Activated CD4-positive, alpha-beta T cell treated with anti-CD3 and anti-CD28 coated beads, Interleukin-2, amount 50 U/mL, for 1 hour (primary cell): ENCODE data around the gene EPX.
A peak's percentile ranks its signal among the peaks of the same experiment; 100 is the strongest.
"Not testable (repeated sequence)": the region's sequence is repeated elsewhere in the genome, so short reads cannot be mapped to it uniquely, and the experiment has no call there.

Experiments
- DNase-seq: peaks from one replicate; pipeline ENCODE4 v3.0.0-alpha.2; 2020

The EPX gene

DNA sequence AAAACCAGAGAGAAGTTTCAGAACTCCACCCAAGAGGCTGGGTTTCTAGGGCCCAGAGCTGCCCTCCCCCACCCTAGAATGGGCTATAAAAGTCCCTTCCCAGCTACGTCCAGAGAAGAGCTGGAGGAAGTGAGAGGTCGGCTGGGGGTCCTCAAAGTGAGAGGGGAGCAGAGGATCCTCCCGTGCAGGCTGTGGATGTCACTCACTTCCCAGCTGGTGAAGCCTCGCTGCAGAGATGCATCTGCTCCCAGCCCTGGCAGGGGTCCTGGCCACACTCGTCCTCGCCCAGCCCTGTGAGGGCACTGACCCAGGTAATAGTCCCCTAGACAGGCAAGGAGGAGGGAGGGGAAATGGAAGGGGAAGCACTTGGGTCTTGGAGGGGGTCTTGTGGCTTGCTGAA lies at the start of gene EPX:
TSS of gene EPX (plus strand) at position 115 of the 400 bp plus-strand sequence. CDS start at position 236, 121 bp downstream.
- DNase-seq = no peak

- DNase-seq = not testable (repeated sequence)
Observed at GRCh38 chr17:58143335-58143734, 49.2 kb upstream of the EPX start.

DNA sequence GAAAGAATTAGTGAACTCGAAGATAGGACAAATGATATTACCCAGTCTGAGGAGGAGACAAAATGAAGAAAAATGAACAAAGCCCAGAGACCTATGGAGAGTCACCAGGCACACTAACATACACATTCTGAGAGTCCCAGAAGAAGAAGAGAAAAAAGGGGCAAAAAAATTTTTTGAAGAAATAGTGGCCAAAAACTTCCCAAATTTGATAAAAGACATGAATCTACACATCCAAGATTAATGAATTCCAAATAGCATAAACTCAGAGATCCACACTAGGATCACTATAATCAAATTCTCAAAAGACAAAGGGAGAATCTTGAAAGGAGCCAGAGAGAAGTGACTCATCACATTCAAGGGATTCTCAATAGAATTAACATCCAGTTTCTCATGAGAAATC lies 47.7 kb upstream of the EPX start:
- DNase-seq = no peak

GRCh38 chr17:58147930-58148434 lies 44.5 kb upstream of the EPX start, which contains the start of gene OR4D1:
TSS of gene OR4D1 (plus strand) at chr17:58148384. CDS start at chr17:58155154, 6,770 bp downstream.
- DNase-seq = no peak

DNA sequence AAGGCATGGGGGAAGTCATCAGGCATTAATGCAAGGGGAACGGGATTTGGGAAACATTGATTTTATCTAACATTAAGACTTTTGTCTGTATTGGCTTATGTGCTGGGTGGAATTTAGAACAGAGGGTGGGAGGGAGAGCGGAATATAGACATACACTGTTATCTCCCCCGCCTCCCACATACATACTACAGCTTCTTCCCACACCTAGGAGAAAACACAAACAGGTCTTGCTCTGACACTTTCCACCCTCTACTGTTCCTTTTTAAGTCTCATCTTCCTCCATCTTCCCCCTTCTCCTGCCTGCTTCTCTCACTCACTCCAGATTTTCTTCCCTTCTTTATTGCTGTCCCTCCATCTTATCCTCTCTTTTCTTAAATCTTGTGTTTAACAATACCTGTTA lies 43.9 kb upstream of the EPX start:
- DNase-seq = no peak

GRCh38 chr17:58150394-58150793 lies 42.1 kb upstream of the EPX start:
- no peak for DNase-seq

DNA sequence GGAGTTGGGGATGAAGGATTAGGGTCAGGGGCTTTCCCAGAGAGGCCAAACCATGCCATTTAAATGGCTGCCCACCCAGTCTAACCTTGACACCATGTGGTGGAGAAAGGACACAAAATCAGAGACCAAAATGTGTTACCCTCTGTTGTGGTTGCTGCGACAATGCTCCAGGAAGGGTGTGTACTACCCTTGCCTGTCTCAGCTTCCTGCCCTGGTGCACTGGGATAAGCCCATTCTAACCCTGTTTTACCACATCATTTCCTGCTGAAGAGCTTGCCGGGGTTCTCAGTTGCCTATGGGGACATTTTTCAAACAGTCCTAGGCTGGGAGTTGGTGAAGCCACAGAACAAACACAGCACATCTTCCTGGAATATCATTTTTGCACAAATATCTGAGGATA lies 39.5 kb upstream of the EPX start:
- DNase-seq = peak; percentile 58

DNA sequence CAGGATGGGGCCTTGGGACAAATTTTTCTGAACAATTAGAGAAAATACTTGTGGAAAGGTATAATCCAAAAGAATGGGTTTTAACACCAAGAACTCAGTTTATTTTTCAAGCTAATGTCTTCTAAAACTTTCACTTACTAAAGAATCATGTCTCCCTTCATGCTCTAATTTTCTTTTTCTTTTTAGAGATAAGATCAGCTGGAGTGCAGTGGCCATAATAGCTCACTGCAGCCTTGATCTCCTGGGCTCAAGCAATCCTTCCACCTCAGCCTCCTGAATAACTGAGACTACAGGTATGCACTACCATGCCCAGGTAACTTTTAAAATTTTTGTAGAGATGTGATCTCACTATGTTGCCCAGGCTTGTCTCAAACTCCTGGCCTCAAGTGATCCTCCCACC lies 38.9 kb upstream of the EPX start:
- DNase-seq = no peak

- DNase-seq = peak; percentile 46
Observed at GRCh38 chr17:58156839-58157803, 35.4 kb upstream of the EPX start.

- no peak for DNase-seq
Observed at GRCh38 chr17:58158181-58158580, 34.3 kb upstream of the EPX start.

GRCh38 chr17:58161566-58161965 lies 31.0 kb upstream of the EPX start:
- DNase-seq = no peak

DNA sequence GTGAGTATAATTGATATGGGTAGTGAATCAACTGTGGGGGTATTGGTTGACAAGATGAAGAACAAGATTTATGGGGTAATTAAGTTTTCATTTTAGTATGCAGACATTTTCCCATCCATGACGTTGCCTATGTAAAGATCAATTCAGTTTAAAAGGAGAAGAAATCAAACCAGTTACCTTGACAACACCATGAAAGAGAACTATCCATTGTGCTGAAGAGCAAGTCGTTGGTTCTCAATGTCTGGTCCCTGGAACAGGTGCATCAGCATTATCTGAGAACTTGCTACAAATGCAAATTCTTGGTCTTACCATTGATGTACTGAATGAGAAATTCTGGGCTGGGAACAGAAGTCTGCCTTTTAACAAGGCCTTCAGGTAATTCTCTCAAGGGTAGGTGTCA lies 26.5 kb upstream of the EPX start:
- no peak for DNase-seq

DNA sequence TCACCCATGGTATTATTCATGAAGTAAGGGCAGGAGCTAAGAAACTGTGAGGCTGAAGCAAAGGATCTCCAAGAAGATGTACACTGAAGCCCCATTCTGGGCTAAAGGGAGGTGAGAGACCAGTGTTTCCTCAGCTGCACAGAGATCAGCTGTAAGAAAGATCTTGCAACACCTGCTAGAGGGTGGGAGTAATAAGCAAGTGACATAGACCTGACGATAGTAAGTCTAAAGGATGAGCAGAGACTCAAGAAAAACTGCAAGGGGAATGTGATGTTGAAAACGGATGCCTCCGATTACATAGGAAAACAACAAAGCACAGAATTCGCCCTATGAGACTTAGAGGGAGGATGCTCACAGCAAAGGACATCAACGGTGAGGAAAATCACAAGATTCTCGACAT lies 25.8 kb upstream of the EPX start, which contains the start of gene OR4D2:
TSS of gene OR4D2 (plus strand) at position 301 of the 400 bp plus-strand sequence. CDS start 2,674 bp downstream, outside the sequence.
- DNase-seq = no peak

DNA sequence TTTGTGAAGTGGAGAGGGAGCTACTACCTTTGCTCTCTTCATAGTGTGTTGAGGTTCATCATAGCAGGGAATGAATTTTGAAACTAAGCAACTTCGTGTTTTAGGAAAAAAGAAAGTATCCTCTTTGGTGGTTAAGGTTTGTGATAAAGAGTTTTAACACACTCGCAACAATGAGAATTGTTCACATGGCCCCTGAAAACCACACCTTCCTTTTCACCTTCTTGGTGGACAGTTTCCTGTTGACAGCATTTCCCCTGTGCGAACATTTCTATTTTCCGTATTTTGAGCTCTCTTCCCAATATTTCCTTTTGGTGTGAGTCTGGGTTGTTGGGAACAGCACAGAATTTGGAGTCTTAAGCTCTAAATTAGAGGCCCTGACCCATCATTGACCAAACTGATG lies 21.9 kb upstream of the EPX start:
- DNase-seq = no peak

GRCh38 chr17:58172369-58173071 lies 20.0 kb upstream of the EPX start:
- peak; percentile 36 for DNase-seq

DNA sequence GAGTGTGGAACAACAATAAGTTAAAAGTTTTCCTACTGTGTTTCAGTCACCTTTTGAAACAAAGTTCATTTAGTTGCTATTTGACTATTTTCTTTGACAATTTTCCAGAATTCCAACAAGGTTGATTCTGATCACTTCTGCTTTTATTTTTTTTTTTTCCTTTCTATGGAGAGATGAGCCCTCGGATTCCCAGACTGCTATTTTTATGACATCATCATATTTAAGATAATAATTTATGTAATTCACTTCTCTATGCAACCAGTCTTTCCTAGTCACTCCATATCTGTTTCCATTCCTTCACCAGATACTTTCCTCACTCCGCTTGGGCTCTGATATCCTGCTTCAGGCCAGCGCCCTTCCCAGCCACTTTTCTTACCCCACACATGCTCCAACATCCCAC lies 17.7 kb upstream of the EPX start:
- DNase-seq = no peak

GRCh38 chr17:58176200-58176599 lies 16.3 kb upstream of the EPX start:
- no peak for DNase-seq

DNA sequence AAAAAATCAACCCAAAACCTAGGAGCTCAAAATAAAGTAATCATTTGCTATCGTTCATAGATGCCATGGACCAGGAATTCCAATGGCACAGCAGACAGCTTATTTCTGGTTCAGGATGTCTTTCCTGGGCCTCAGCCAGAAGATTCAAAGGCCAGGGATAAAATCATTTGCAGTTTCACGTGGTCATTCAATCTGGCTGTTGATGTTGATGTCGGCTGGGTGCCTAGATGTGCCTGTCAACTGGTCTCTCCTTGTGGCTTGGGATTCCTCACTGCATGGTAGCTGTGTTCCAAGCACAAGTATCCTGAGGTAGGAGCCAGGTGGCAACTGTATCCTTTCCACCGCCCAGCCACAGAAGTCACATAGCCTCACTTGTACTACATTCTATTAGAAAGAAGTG lies 10.7 kb upstream of the EPX start:
- no peak for DNase-seq

DNA sequence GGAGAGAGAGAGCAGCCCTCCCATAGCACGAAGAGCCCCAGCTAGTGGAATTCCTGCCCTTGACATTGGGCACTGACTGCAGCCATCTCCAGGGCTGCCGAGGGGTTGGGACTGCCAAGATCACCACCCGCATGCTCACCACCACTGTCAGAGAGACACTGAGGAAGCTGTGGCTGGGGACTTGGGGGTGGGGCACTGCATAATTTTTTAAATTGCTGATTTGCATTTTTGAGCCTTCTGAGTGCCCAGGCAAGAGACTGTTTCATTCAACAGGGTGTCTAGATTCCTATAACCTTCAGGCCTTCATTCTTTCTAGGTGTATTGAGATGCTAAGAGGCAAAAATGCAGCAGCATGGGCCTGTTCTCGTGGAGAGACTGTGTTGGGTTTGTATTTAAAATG lies 9.0 kb upstream of the EPX start:
- DNase-seq = no peak

DNA sequence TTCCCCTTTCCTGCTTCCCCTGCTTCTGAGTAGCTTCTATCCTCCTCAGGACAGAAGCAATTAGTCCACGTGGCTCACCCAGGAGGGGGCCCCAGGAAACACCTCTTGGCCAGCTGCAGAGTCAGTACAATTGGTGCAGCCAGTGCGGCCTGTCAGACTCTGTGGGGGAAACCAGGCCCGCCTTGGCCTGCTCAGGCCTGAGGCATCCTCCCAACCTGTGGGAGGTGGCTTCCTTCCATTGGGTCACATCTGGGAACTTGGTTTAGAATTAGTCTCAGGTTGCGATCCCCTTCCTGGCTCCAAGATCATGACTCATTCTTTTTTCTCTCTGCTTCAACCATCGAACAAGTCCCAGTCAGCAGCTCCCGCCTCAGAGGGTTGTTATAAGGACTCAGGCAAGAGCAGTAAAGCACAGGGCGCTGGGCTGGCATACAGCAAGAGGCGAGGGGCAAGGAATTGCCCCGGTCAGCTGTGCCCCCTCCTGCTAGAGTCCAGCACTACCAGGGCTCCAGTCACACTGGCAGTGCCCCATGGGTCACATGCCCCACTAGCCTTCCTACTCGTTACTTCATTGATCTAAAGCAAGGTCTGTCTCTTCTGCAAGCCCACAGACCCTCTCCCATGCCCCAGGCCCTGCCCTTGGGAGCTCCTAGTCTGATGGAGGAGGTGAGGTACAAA lies 8.1 kb upstream of the EPX start:
- no peak for DNase-seq

DNA sequence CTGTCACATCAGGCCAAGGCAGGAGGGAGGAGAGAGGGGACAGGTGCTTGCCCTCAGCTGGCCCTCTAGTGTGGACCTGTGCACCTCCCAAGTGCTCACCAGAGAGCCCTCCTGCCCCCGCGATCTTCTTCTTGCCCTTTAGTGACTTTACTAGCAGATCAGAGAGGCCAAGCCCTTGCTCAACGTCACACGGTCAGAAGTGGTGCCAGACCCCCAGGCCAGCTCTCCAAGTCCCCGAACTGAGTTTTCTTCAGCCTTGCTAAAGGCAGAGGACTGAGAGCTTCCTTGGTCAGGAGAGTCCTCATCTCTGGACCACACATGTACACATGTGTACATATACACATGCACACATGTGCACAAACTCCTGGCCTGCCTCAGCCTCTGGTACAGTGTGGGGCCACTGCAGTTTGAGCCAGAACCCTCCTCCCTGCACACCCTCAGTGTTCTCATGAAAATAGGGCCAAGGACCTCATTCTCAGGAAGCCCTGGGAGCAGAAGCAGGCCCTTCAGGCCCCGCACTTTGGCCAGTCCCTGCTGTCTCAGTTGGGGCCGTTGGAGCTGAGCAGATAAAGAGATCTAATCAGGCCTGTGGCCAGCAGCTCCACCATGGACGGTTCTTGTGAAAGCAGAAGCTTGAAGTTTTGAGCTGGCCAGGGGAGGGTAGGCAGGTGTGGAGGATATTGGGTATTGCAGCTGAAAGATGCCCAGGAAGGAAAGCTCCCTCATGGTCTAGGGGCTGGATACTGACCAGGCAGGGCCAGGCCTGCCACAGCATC lies 7.4 kb upstream of the EPX start:
- no peak for DNase-seq

- no peak for DNase-seq
Observed at GRCh38 chr17:58186591-58186990, 5.9 kb upstream of the EPX start.
